H1 (cell line): ENCODE measurements around the gene CAMK2D. TPM values are rescaled to one million over a fixed set of nuclear protein-coding genes. Genes with fewer than 3 reads are reported as not detected.

Source experiments
- SP1 ChIP-seq: IDR thresholded peaks from 2 replicates; pipeline ENCODE4 v1.6.1; 2011; ENCODE audit warnings: low read depth, low read length
- polyA plus RNA-seq, 7 experiments: library from polyadenylated mRNA; depleted of rRNA in 3 of 7; stranded (reverse) in 5 of 7; unstranded in 2 of 7; fragments of >200 nt in 5 of 7; fragments of 200-250 nt in 2 of 7; gene quantifications; 1 replicate in 5 of 7; 2 replicates in 1 of 7; 4 replicates in 1 of 7; pipeline versions ENCODE4 v1.2.1 to v1.2.3, GENCODE V29; 2011 to 2013; ENCODE audit warnings: missing spikeins in 2 of 7, mixed read lengths in 2 of 7
- total RNA-seq: library from RNA; stranded (reverse); fragmentation: NEBNext Ultra II Directional; extraction: Animal tissue kit (Norgen Biotek cat#: 25700); gene quantifications from 2 replicates; pipeline ENCODE4 v1.2.1, GENCODE V29; 2021

Gene CAMK2D
- total and polyA plus RNA-seq, 2 of the 8 experiments (the other 6 are each of a cell fraction or from before 2014, with no cell fraction given) = 3.2 to 7.0 TPM

DNA sequence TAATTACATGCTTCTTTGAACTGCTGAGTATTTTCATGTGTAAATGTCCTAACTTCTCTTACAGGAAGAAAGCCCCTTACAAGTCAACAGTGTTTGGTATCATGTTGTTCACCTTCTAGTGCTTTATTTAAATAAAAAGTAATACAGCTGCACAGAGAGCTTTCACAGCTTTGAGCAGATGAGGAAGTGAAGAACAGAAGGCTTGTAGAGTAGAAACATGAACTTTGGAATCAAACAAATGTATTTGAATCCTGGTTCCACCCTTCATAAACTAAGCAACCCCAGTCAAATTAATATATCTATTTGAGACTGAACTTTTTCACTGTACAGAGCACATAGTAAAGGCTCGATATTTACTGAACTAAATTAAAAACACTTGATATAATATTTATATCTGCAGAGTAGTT, 120.5 kb downstream of the CAMK2D start (continued):
- TF ChIP-seq SP1 = no peak
